ENCODE data around the gene LUZP1.

DNA sequence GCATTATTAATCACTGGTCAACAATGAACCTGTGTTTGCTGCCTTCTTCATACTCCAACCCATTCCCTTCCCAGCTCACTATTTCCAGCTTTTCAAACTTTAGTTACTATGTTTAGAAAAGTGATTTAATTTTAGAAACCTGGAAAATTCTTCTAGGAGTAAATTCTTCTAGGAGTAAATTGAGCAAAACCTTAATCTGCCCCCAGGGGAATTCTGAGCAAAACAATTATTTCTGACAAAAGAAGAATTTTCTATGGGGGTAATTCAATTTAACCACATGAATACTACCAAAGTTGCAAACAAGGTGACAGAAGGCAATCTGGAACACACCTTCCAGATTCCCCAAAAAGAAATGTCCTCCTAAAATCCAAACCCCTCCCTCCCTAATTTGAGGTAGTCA is 1.8 kb downstream of the LUZP1 start:
- TF ChIP-seq, protein P1, sequence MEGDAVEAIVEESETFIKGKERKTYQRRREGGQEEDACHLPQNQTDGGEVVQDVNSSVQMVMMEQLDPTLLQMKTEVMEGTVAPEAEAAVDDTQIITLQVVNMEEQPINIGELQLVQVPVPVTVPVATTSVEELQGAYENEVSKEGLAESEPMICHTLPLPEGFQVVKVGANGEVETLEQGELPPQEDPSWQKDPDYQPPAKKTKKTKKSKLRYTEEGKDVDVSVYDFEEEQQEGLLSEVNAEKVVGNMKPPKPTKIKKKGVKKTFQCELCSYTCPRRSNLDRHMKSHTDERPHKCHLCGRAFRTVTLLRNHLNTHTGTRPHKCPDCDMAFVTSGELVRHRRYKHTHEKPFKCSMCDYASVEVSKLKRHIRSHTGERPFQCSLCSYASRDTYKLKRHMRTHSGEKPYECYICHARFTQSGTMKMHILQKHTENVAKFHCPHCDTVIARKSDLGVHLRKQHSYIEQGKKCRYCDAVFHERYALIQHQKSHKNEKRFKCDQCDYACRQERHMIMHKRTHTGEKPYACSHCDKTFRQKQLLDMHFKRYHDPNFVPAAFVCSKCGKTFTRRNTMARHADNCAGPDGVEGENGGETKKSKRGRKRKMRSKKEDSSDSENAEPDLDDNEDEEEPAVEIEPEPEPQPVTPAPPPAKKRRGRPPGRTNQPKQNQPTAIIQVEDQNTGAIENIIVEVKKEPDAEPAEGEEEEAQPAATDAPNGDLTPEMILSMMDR (IDR thresholded peaks at IDR 0.05), result no peak
- TF ChIP-seq POLR2A (IDR thresholded peaks at IDR 0.05), result no peak
